Keratinocyte (primary cell): ENCODE data around the gene GPR183. TPM values are rescaled to one million over a fixed set of nuclear protein-coding genes. Genes with fewer than 3 reads are reported as not detected.

Source experiments
- DNase-seq: peaks from one replicate; pipeline ENCODE4 v3.0.0-alpha.2; 2011; ENCODE audit warnings: low read depth, missing footprints, low spot score
- FAIRE-seq: peaks from 2 replicates; lab custom pipeline; 2011; peaks lifted over from hg19 to GRCh38; lab: Jason Lieb, UNC
- H2AFZ ChIP-seq: 2 replicates; pipeline ENCODE4 v1.6.0; 2012; ENCODE audit warnings: low read length, control low read depth, inconsistent platforms; ENCODE audit not compliant: control insufficient read depth
- H3K27ac ChIP-seq: 2 replicates; pipeline ENCODE4 v1.5.1; 2011; ENCODE audit warnings: low read length; ENCODE audit not compliant: control insufficient read depth, insufficient read depth
- H3K27me3 ChIP-seq: 3 replicates; pipeline ENCODE4 v1.6.0; 2011; ENCODE audit warnings: low read length; ENCODE audit not compliant: control insufficient read depth, insufficient read depth; ENCODE audit errors: extremely low read depth
- H3K36me3 ChIP-seq, 2 experiments: 2 replicates in 1 of 2; 3 replicates in 1 of 2; pipeline ENCODE4 v1.5.1; 2011; ENCODE audit warnings: low read length in 2 of 2, mild to moderate bottlenecking in 1 of 2; ENCODE audit not compliant: control insufficient read depth in 2 of 2, insufficient read depth in 2 of 2; ENCODE audit errors: extremely low read depth in 1 of 2
- H3K4me1 ChIP-seq: 3 replicates; pipeline ENCODE4 v1.5.1; 2011; ENCODE audit warnings: low read length; ENCODE audit not compliant: control insufficient read depth, insufficient read depth; ENCODE audit errors: extremely low read depth
- H3K4me2 ChIP-seq: 3 replicates; pipeline ENCODE4 v1.6.0; 2011; ENCODE audit warnings: low read depth, low read length; ENCODE audit not compliant: control insufficient read depth, insufficient read depth; ENCODE audit errors: extremely low read depth
- H3K4me3 ChIP-seq, 3 experiments: fragments of 200-600 bp in 1 of 3; sonication (generic) in 1 of 3; 2 replicates in 2 of 3; 3 replicates in 1 of 3; pipeline ENCODE4 v1.5.1; 2011 to 2016; ENCODE audit warnings: low read length in 3 of 3, mild to moderate bottlenecking in 3 of 3, control low read depth in 2 of 3, inconsistent platforms in 1 of 3, low read depth in 1 of 3, mixed read lengths in 1 of 3, mixed run types in 1 of 3, moderate library complexity in 1 of 3; ENCODE audit not compliant: control insufficient read depth in 2 of 3, insufficient read depth in 2 of 3; ENCODE audit errors: extremely low read depth in 1 of 3
- H3K79me2 ChIP-seq: 2 replicates; pipeline ENCODE4 v1.6.0; 2012; ENCODE audit warnings: low read length; ENCODE audit not compliant: control insufficient read depth, insufficient read depth
- H3K9ac ChIP-seq: 3 replicates; pipeline ENCODE4 v1.6.0; 2011; ENCODE audit warnings: low read length; ENCODE audit not compliant: control insufficient read depth, insufficient read depth; ENCODE audit errors: extremely low read depth
- H3K9me1 ChIP-seq: 3 replicates; pipeline ENCODE4 v1.6.0; 2011; ENCODE audit warnings: low read length; ENCODE audit not compliant: control insufficient read depth, insufficient read depth; ENCODE audit errors: extremely low read depth
- H3K9me3 ChIP-seq: 2 replicates; pipeline ENCODE4 v1.5.1; 2012; ENCODE audit warnings: low read depth, low read length; ENCODE audit not compliant: control insufficient read depth
- H4K20me1 ChIP-seq: 3 replicates; pipeline ENCODE4 v1.6.0; 2011; ENCODE audit warnings: low read length; ENCODE audit not compliant: control insufficient read depth, insufficient read depth; ENCODE audit errors: extremely low read depth
- CTCF ChIP-seq, 3 experiments: IDR thresholded peaks in 1 of 3; conservative IDR thresholded peaks in 1 of 3; optimal IDR thresholded peaks in 1 of 3; 2 replicates in 2 of 3; 3 replicates in 1 of 3; pipeline versions ENCODE3 to v1.5.1; 2011; ENCODE audit warnings: low read length in 3 of 3, mild to moderate bottlenecking in 3 of 3, moderate library complexity in 2 of 3, control low read depth in 1 of 3, inconsistent platforms in 1 of 3; ENCODE audit not compliant: insufficient read depth in 2 of 3; ENCODE audit errors: extremely low read depth in 1 of 3
- EZH2 ChIP-seq: IDR thresholded peaks from one replicate; pipeline ENCODE4 v1.6.1; 2012; ENCODE audit warnings: inconsistent platforms, mild to moderate bottlenecking, low read length, moderate library complexity
- dilution Hi-C: fragments of 300-500 bp; cut with MboI; formaldehyde crosslinking; loops from one replicate; pipeline ENCODE4 v1.7.0; 2020; ENCODE audit warnings: low sequenced_read_pairs; ENCODE audit not compliant: extremely low pct_ligation_motif_present
- polyA plus RNA-seq, 5 experiments: library from polyadenylated mRNA; depleted of rRNA in 3 of 5; stranded (reverse) in 3 of 5; stranded (forward) in 1 of 5; unstranded in 1 of 5; fragments of >200 nt; gene quantifications; 1 replicate in 1 of 5; 2 replicates in 3 of 5; 3 replicates in 1 of 5; pipeline versions ENCODE4 v1.2.1 to v1.2.3, GENCODE V29; 2011 to 2012; ENCODE audit warnings: missing spikeins in 2 of 5, low read depth in 1 of 5, low replicate concordance in 1 of 5

The GPR183 gene
- polyA plus RNA-seq, 1 donor (not counting 4 experiments of a cell fraction or from before 2014, with no cell fraction given): not detected

GRCh38 chr13:99327761-99328160, 20.6 kb upstream of the GPR183 start:
- H3K4me1 ChIP-seq: peaks cover 10% of the 10 kb centered on the region
- no peak overlapping the region for H3K27ac ChIP-seq
- no peaks in the 10 kb centered on the region for H3K9me1 ChIP-seq
- no peaks in the 10 kb centered on the region for H3K9me3 ChIP-seq
- no peak overlapping the region for H3K4me2 ChIP-seq
- H3K4me3 ChIP-seq: no peak overlapping the region
- no peak for TF ChIP-seq CTCF (optimal IDR thresholded peaks at IDR 0.05 in 1 of 3, IDR thresholded peaks at IDR 0.05 in 1 of 3, conservative IDR thresholded peaks at IDR 0.05 in 1 of 3; ENCODE audit: extremely low read depth in 1 of 3, insufficient read depth in 2 of 3, low read length in 3 of 3)
- no peak for TF ChIP-seq EZH2
- peaks cover 6 to 12% of the 10 kb centered on the region in 2 experiments for H3K36me3 ChIP-seq
- H2AFZ ChIP-seq: no peak overlapping the region
- FAIRE-seq (no peak), DNase-seq (no peak)
- dilution Hi-C loops: no loop called here
- H3K9ac ChIP-seq: no peak overlapping the region
- H3K27me3 ChIP-seq: no peaks in the 10 kb centered on the region
- H4K20me1 ChIP-seq: peaks cover 2% of the 10 kb centered on the region
- H3K79me2 ChIP-seq: no peaks in the 10 kb centered on the region

DNA sequence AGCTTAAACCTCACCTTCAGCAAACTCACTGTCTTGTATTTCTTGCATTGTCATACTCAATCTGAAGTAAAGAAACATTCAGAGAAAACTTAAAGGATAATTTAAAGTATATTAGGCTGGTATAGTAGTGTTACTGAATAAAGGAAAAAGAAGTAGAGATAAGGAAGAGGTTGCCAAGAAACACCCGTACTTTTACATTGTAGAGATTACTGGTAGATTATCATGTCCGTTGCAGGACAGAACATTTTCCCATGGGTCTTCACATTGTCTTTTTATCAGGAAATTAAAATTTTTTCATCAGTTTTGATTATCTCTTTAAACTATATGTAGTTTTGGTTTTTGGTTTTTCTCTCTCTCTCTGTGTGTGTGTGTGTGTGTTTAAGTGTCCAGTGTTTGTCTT, 19.9 kb upstream of the GPR183 start:
- H3K36me3 ChIP-seq: peaks cover 4 to 8% of the 10 kb centered on the region in 2 experiments
- DNase-seq (no peak), FAIRE-seq (no peak)
- H2AFZ ChIP-seq: no peak overlapping the region
- no peak overlapping the region for H3K4me3 ChIP-seq
- dilution Hi-C loops: no loop called here
- H3K4me1 ChIP-seq: peaks cover 16% of the 10 kb centered on the region
- H4K20me1 ChIP-seq: peaks cover 2% of the 10 kb centered on the region
- H3K9me1 ChIP-seq: no peaks in the 10 kb centered on the region
- H3K4me2 ChIP-seq: no peak overlapping the region
- no peaks in the 10 kb centered on the region for H3K79me2 ChIP-seq
- no peak overlapping the region for H3K9ac ChIP-seq
- no peak overlapping the region for H3K27ac ChIP-seq
- no peaks in the 10 kb centered on the region for H3K9me3 ChIP-seq
- H3K27me3 ChIP-seq: no peaks in the 10 kb centered on the region
- TF ChIP-seq EZH2: no peak
- TF ChIP-seq CTCF (optimal IDR thresholded peaks at IDR 0.05 in 1 of 3, IDR thresholded peaks at IDR 0.05 in 1 of 3, conservative IDR thresholded peaks at IDR 0.05 in 1 of 3; ENCODE audit: extremely low read depth in 1 of 3, insufficient read depth in 2 of 3, low read length in 3 of 3): no peak
